NCI-H82 treated with DMSO at 0.1 percent for 48 hours (cell line): ENCODE data around the gene CC2D1B.

Source experiments
- DNase-seq: peaks from one replicate; lab custom pipeline; 2025; ENCODE audit not compliant: unreplicated experiment; lab: John Stamatoyannopoulos, UW

CC2D1B gene, protein sequence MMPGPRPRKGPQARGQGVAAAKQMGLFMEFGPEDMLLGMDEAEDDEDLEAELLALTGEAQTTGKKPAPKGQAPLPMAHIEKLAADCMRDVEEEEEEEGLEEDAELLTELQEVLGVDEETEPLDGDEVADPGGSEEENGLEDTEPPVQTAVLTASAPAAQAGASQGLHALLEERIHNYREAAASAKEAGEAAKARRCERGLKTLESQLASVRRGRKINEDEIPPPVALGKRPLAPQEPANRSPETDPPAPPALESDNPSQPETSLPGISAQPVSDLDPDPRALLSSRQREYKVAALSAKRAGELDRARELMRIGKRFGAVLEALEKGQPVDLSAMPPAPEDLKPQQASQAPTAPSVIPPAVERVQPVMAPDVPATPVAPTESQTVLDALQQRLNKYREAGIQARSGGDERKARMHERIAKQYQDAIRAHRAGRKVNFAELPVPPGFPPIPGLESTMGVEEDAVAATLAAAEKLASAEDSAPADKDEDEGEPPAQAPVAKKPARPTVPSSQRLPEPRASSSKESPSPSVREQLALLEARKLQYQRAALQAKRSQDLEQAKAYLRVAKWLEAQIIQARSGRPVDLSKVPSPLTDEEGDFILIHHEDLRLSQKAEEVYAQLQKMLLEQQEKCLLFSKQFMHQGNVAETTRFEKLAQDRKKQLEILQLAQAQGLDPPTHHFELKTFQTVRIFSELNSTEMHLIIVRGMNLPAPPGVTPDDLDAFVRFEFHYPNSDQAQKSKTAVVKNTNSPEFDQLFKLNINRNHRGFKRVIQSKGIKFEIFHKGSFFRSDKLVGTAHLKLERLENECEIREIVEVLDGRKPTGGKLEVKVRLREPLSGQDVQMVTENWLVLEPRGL

DNA sequence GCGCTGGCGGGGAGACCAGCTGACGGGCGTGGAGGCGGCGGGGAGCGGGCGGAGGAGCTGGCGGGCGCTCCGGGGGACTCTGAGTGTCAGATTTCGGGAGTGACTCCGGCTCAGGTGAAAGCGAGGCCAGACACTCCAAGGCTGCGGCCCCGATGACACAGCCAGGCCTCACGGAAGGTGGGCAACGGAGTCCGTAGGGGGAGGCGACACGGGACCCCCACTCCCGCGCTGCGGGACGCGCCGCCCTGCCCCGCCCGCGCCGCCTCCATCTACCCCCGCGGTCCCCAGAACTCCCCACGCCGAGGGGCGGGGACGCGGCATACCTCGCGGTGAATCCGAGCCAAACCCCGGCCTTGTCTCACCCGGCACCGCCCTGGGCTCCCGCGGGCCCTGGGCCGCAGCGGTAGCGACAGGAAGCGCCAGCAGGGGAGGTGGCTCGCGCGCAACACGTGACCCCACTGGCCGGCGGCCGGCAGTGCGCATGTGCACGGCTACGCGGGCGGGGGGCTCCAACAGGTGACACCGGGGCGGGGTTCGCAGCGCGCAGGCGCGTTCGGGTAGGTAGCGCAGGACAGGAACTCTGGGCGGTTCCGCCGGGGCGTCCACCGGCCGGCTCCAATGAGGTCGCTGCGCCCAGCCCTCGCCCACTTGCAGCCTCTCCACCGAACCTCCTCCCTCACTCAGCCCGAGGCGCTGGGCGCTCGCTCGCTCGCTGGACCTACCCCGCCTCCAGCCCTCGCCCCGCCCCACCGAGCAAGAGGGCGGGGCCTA lies at the start of gene CC2D1B:
Gene CC2D1B, minus strand, starts transcription at position 460 of the 771 bp plus-strand sequence. CDS start 1,585 bp downstream, outside the sequence.
- DNase-seq, result peak; percentile 95

DNA sequence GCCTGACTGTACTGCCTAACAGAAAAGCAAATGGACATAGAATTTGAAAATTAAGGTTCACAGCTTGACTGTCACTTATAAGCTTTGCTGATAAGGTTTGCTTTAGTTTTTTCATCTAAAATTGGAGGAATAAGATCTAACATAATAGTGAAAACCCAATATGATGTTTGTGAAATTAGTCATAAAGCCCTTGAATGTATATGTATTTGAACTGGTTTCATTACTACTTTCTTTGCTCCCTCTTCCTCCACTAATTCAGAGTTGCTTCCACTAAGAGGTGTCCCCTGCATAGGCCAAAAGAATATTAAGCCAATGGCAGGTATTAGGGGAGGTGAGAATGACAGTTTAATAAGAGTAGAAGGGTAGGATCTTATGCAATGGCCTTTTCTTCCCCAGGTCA lies 48.9 kb upstream of the CC2D1B start:
- no peak for DNase-seq

DNA sequence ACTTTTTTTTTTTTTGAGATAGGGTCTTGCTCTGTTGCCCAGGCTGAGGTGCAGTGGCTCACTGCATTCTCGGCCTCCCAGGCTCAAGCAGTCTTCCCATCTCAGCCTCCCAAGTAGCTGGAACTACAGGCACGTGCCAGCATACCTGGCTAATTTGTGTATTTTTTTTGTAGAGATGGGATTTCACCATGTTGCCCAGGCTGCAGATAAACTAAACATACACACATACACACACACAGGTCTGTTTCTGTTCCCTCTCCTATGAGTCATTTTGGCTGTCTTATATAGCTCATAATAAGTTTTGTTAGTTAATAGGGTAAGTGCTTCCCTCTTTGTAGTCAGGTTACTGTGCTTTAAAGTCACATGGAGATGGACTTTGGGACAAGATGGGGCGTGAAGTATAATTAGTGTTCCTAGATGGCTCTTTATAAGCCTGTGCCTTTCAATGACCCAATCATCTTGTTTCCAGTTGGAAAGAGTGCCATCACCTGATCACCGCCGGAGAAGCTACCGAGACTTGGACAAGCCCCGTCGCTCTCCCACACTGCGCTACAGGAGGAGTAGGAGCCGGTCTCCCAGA lies 47.5 kb upstream of the CC2D1B start:
- DNase-seq, result no peak

DNA sequence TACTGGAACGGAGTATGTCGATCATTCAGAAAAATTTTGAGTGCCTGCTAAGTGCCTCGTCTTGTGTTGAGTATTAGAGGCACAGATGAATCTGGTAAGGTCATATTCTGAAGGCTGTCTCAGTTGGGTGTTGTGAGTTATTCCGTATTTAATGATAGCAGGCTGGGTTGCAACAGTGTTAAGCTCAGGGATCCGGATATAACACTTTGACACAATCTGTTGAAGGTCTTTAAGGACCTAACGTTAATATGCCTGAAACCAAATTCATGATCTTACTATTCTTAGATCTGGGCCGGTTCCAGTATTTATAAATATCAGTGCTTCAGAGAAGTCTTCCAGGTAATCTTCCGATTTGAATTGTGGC lies 39.0 kb upstream of the CC2D1B start:
- DNase-seq, result no peak

DNA sequence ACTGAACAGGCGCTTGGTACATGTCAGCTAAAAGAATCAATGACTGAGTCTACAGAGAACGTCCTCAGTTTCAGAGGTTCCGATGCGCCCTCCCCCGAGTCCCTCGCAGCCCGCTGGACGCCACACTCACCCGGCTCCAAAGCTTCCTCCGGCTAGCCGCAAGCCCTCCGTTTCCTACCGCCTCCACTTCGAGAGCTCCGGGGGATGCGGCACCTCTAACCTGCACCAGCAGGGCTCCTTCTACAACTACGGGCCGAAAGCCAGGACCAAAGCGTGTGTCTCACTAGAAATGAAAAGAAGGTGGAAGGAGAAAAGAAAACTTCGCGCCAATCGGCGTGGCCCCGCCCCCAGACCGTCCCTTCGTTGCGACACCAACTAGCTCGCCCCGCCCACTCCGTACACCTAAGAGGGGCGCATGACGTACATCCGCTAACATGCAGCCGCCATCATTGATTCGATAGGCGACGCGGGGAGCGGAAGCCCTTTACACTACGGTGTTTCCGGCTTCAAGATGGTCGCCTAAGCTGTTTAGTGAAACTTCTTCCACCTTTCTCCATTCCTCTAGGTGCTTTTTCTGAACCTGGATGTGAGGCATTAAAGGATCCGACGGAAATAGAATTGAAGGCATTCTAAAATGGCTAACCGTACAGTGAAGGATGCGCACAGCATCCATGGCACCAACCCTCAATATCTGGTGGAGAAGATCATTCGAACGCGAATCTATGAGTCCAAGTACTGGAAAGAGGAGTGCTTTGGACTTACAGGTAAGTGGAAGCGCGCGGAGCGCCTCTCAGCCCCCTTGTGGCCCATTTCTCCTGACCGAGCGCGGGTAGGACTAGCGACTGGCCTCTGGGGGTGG lies 38.3 kb upstream of the CC2D1B start, which contains the start of the genes ORC1 and PRPF38A:
Gene ORC1, minus strand, starts transcription at position 308 of the 859 bp plus-strand sequence. CDS start 2,200 bp downstream, outside the sequence.
Gene PRPF38A, plus strand, starts transcription at position 487 of the 859 bp plus-strand sequence. Its CDS starts 148 bp downstream, at position 635.
- peak; percentile 95 for DNase-seq

DNA sequence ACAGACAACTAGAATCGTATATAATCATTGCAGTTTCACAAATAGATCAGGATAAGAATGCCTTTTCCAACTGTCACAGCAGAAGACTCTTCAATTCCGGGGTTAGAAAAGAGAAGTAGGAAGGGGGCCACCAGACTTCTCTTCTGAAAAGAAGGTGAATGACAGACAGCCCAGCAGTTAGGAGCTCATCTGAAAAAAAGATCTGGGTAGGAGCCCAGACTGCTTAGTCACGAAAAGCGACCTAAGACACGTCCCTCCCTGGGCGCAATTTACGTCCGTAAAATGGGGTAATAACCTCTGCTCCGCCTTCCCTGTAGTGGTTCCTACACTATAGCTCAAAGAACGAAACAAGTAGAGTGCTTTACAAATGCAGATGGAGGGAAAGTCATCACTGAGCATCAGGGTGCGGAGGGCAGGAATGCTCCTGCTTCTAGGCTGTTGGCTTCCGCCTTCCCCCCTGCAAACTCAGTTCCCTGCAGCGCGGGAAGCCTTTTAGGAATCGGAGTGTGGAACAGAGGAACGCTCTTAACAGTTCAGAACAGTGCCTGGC lies 37.6 kb upstream of the CC2D1B start:
- no peak for DNase-seq

DNA sequence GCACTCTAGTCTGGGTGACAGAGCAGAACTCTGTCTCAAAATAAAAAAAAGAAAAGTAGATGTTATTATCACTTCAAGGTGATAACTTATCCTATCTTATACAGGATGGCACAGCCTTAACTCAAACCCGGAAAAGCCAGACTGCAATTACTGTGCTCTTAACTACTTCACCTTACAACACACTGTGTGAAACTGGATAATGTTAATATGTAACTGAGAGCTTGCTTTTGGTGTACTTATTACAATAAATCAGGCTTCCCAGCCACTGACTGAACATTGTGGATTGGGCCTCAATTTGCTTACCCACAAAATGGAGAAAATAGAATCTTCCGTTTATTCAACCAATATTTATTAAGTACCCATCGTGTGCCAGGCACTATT lies 36.8 kb upstream of the CC2D1B start:
- no peak for DNase-seq

DNA sequence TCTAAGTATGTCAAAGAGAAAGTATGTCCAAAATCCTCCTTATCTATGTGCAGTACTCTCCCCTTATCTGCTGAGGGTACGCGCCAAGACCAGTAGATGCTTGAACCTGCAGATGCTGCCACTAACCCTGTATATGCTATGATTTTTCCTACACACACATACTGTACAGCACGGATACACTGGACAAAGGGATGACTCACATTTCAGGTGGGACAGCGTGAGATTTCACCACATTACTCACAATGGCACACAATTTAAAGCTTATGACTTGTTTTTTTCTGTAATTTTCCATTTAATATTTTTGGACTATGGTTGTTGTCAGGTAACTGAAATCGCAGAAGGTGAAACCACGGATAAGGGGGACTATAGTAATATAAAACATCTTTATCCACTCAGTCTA lies 34.1 kb upstream of the CC2D1B start:
- no peak for DNase-seq

DNA sequence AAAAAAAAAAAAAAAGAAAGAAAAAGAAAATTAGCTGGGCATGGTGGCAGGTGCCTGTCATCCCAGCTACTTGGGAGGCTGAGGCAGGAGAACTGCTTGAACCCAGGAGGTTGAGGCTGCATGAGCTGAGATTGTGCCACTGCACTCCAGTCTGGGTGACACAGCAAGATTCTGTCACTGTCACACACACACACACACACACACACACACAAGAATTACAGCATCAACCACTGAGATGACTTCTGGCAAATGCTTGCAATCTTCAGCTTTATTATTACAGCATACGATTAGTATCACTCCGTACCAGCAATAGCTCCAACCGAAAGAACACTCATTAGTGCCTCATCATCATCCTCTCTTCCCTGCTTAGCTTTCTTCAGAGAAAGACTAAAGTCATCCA lies 33.6 kb upstream of the CC2D1B start:
- DNase-seq, result no peak

DNA sequence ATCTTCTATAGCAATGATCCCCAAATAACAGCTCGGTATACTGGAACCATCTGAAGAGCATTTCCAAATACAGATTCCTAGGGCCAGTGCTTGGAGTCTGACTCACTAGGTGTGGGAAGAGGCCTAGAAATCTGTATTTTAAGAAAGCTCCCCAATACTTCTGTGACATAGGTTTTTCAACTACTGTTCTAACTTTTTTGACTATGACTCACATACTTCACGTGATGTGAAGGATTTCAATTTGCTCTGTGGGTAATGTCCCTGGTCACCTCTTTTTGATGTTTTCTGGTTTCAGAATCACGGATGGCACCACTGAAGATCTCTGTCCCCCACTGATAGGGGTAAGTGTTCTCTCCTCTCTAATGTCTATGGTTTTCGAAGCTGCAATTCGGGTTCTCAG lies 27.2 kb upstream of the CC2D1B start:
- DNase-seq, result no peak

DNA sequence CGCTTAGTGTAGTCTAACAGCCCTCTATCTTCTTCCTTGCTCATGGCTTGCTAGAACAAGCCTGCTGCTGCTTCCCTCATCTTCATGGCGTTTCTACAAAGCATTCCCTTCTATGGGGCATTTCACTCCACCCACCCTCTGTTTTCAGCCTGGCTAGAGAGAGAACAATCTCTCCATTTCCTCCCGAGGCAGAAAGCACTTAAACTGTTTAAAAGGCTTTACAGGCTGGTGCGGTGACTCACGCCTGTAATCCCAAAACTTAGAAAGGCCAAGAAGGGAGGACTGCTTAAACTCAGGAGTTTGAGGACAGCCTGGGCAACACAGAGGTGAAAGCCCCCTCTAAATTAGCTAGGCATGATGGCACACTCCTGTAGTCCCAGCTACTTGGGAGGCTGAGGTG lies 20.5 kb upstream of the CC2D1B start:
- no peak for DNase-seq

DNA sequence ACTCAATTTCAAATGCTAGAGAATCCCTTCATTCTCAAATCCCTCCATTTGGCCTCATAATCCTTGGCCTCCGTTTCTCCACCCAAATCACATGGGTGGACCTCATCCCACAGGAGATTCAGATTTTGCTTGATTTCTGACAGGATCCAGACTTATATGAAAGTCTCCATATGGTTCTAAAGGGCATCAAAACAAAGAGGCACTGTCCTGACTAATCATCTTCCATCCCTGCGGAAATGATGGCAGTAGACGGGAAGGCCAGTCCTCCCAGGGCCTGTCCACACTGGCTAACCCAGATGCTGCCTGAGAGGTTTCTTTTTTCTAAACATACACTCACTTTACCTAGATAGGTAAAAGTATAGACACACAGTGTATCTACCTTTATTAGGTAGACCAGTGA lies 19.4 kb upstream of the CC2D1B start:
- no peak for DNase-seq

DNA sequence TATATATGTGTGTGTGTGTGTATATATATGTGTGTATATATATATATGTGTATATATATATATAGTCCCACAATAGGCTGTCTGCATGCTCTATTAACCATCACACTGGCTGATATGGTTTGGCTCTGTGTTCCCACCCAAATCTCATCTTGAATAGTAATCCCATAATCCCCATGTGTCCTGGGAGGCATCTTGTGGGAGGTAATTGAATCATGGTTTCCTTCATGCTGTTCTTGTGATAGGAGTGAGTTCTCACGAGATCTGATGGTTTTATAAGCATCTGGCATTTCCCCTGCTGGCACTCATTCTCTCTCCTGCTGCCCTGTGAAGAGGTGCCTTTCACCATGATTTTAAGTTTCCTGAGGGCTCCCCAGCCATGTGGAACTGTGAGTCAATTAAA lies 3.8 kb upstream of the CC2D1B start:
- DNase-seq, result peak; percentile 64

DNA sequence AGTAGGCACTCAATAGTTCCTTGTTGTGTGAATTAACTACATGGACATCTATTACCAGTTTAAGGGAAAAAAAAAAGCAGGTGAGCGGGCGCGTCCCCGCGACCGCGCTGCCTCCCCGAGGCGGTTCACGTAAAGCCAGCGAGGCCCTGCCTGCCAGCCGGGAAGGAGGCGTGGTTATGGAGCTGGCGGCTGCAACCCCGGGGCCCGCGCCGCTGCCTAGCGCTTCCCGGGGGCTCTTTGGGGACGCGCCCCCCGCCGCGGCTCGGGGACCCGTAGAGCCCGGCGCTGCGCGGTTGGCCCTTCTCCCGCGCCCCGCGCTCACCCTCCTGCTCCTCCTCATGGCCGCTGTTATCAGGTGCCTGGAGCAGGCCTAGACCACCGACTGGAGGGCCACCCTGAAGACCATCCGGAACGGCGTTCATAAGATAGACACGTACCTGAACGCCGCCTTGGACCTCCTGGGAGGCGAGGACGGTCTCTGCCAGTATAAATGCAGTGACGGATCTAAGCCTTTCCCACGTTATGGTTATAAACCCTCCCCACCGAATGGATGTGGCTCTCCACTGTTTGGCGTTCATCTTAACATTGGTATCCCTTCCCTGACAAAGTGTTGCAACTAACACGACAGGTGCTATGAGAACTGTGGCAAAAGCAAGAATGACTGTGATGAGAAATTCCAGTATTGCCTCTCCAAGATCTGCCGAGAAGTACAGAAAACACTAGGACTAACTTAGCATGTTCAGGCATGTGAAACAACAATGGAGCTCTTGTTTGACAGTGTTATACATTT lies 2.6 kb upstream of the CC2D1B start:
- peak; percentile 15 for DNase-seq

DNA sequence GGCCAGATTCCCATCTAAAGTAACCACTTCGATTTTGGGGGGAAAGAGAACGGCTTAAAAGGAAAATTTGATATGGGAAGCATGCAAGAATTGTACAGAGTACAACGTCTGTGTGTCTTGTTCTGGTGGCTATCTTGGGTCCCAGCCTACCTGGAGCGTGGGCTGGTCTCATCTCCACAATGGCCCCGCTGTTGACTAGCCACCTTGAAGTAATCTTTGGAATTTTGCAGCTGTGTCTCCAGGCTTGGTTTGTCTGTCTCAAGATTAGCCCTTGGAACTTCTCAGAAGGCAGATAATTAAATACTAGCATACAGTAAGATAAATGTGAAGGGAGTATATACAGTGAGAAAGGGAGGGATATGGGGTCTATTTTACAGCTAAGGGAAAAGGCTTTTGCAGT lies 1.3 kb upstream of the CC2D1B start:
- DNase-seq, result no peak

DNA sequence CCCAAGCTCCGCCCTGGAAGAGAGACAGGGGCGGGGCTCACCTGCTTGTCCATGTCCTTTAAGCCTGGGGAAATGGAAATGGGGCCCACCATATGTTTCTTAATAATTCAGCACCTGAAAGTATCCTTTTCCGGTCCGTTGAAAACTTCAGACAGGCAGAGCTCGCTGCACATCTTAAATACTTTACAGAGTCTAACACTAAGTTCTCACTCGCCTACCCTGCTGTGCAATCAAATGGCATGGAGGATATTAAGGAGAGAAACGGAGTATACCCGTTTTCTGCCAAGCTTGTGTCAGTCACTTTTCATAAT lies 467 bp upstream of the CC2D1B start:
- no peak for DNase-seq

DNA sequence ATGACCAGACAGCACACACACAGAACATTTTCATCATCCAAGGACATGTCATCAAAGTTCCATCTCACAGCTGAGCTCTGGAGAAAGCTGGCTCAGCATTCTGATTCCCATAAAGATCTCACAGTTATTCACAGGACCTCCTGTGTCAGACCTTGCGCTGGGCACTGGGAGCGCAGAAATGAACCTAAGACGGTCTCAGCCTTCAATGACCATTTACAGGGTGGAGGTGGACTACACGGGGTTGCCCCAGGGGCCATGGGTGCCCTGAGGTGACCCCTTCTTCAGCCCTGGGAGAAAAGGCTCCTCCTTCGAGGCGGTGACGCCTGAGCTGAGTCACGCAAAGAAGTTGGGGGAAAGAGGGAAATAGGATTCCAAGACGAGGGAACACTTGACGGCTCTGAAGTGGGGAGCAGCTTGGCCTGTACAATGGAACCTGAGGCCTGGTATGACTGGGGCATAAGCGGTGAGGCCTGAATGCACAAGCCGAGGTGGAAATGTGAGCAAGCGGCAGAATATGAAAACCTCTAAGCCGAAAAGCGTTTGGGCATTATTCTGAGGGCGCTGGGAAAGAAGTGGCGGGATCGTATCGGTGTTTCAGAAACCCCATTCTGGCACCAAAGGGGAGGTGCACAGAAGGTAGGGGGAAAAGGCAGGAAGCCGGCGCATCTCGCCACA lies 797 bp downstream of the CC2D1B start:
- no peak for DNase-seq

DNA sequence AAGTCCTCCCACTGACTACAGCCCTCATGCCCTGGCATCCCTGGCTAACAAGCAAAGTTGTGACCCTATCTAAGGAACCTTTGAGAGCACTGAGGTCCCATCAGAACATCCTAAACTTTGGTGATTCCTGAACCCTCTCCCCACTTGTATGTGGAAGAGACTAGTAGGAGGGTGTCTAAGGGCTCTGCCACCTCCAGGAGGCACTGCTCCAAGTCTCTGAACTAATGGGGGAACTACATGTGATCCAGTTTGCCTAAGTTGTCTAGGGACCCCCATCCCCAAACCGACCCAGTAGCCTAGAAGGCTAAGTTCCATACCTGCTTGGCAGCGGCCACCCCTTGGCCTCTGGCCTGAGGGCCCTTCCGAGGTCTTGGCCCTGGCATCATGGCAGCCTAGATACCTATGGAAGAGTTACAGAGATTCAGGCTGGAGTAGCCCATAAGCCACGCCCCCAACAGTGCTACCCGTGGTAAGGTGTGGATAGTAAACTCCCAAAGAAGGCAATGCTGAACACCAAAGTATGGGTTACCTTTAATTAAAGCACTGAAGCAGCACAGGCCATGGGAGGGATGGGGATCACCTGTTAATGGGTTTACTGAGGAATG lies 1.7 kb downstream of the CC2D1B start:
- no peak for DNase-seq
